ENCODE measurements around the gene CACNA2D3.

Gene CACNA2D3

DNA sequence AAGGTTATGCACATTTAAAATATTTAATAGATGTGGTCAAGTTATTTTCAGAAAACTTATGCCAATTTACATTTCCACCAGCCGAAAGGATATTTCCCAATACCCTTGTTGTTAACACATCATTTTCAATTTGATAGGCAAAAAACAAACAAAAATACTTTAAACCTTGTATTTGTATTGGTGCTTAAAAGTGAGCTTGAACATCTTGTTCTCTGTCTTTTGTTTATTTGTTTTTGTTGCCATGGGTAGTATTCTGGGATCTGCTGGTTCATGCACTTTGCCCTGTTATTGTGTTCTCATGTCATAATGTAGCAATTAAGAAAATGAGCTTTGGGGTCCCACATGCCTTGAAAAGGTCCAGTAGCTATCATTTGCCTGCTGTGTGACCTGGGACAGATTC, 614.1 kb downstream of the CACNA2D3 start:
- no peak for TF ChIP-seq POLR2AphosphoS5 (IDR thresholded peaks at IDR 0.05; ENCODE audit: low read depth, low read length)
- TF ChIP-seq TAF1 (IDR thresholded peaks at IDR 0.05; ENCODE audit: borderline replicate concordance, insufficient read depth, low read length), result no peak
- TF ChIP-seq, protein P1, sequence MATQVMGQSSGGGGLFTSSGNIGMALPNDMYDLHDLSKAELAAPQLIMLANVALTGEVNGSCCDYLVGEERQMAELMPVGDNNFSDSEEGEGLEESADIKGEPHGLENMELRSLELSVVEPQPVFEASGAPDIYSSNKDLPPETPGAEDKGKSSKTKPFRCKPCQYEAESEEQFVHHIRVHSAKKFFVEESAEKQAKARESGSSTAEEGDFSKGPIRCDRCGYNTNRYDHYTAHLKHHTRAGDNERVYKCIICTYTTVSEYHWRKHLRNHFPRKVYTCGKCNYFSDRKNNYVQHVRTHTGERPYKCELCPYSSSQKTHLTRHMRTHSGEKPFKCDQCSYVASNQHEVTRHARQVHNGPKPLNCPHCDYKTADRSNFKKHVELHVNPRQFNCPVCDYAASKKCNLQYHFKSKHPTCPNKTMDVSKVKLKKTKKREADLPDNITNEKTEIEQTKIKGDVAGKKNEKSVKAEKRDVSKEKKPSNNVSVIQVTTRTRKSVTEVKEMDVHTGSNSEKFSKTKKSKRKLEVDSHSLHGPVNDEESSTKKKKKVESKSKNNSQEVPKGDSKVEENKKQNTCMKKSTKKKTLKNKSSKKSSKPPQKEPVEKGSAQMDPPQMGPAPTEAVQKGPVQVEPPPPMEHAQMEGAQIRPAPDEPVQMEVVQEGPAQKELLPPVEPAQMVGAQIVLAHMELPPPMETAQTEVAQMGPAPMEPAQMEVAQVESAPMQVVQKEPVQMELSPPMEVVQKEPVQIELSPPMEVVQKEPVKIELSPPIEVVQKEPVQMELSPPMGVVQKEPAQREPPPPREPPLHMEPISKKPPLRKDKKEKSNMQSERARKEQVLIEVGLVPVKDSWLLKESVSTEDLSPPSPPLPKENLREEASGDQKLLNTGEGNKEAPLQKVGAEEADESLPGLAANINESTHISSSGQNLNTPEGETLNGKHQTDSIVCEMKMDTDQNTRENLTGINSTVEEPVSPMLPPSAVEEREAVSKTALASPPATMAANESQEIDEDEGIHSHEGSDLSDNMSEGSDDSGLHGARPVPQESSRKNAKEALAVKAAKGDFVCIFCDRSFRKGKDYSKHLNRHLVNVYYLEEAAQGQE (IDR thresholded peaks at IDR 0.05; ENCODE audit: insufficient read depth in 1 of 2, low read depth in 2 of 2, low read length in 2 of 2), result no peak
- TF ChIP-seq SIN3A (IDR thresholded peaks at IDR 0.05; ENCODE audit: borderline replicate concordance, insufficient read depth, low read length), result no peak
- no peak for TF ChIP-seq FOXP2 (optimal IDR thresholded peaks at IDR 0.05; ENCODE audit: borderline replicate concordance, extremely low read depth, extremely low read length, insufficient read depth)

DNA sequence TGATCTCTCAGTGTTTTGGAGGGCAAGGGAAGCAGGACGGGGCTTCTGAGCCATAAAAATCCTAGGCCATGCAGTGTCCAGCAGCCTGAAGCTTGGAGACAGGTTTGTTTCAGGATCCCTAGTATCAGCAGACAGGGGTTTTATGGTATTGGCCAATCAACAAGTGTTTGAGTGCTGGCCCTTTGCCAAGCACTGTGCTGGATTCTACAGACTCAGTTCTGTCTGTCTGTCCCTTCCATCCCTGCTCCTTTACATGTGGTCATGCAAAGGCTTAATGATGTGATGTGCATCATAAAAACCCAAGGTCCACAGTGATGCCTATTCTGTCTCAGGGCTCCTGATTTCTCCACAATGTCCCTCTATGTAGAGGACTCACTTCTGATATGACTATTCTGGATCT, 621.4 kb downstream of the CACNA2D3 start:
- TF ChIP-seq SIN3A (IDR thresholded peaks at IDR 0.05; ENCODE audit: borderline replicate concordance, insufficient read depth, low read length) (no peak), POLR2AphosphoS5 (IDR thresholded peaks at IDR 0.05; ENCODE audit: low read depth, low read length) (no peak), TAF1 (IDR thresholded peaks at IDR 0.05; ENCODE audit: borderline replicate concordance, insufficient read depth, low read length) (no peak), FOXP2 (optimal IDR thresholded peaks at IDR 0.05; ENCODE audit: borderline replicate concordance, extremely low read depth, extremely low read length, insufficient read depth) (no peak)
- TF ChIP-seq, protein P1 (IDR thresholded peaks at IDR 0.05; ENCODE audit: insufficient read depth in 1 of 2, low read depth in 2 of 2, low read length in 2 of 2), result no peak

DNA sequence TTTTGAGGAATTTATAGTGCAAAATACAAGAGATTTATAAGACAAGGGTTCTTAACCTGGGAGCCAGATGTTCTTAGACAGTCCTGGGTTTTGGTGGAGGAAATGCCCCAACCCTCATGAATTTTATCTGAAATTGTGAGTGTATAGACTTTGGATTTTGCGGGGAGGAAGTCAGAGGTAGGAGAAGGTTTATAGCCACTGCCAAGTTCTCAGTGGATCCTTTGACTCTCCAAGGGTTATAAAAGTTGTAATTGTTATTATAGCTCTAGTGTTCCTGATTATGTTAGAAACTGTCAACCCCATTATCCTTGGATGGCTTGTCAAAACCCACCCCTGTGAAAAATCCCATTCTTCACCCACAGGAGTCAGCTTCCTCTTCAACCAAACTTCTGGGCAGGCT, 621.9 kb downstream of the CACNA2D3 start:
- TF ChIP-seq TAF1 (IDR thresholded peaks at IDR 0.05; ENCODE audit: borderline replicate concordance, insufficient read depth, low read length) (no peak), POLR2AphosphoS5 (IDR thresholded peaks at IDR 0.05; ENCODE audit: low read depth, low read length) (no peak), FOXP2 (optimal IDR thresholded peaks at IDR 0.05; ENCODE audit: borderline replicate concordance, extremely low read depth, extremely low read length, insufficient read depth) (no peak), SIN3A (IDR thresholded peaks at IDR 0.05; ENCODE audit: borderline replicate concordance, insufficient read depth, low read length) (no peak)
- TF ChIP-seq, protein P1 (IDR thresholded peaks at IDR 0.05; ENCODE audit: insufficient read depth in 1 of 2, low read depth in 2 of 2, low read length in 2 of 2), result no peak

DNA sequence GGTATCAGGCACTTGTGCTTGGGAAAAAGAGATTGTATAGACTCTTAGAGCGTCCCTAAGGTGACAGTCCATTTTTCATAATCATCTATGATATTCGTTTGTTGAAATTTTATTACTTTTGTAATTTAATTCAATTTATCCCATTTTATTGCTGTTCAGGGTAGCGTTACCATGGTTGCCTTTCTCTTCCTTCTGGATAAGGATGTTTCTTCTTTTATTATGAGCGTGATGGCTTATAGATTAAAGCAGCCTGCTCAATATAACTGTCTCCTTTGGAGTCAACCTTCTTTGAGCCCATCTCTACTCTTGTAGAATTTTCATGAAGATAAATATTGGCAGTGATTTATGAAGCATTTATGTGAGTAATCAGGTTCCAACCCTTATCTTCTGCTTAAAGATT, 623.5 kb downstream of the CACNA2D3 start:
- TF ChIP-seq TAF1 (IDR thresholded peaks at IDR 0.05; ENCODE audit: borderline replicate concordance, insufficient read depth, low read length) (no peak), FOXP2 (optimal IDR thresholded peaks at IDR 0.05; ENCODE audit: borderline replicate concordance, extremely low read depth, extremely low read length, insufficient read depth) (no peak), SIN3A (IDR thresholded peaks at IDR 0.05; ENCODE audit: borderline replicate concordance, insufficient read depth, low read length) (no peak), POLR2AphosphoS5 (IDR thresholded peaks at IDR 0.05; ENCODE audit: low read depth, low read length) (no peak)
- TF ChIP-seq, protein P1 (IDR thresholded peaks at IDR 0.05; ENCODE audit: insufficient read depth in 1 of 2, low read depth in 2 of 2, low read length in 2 of 2), result no peak

DNA sequence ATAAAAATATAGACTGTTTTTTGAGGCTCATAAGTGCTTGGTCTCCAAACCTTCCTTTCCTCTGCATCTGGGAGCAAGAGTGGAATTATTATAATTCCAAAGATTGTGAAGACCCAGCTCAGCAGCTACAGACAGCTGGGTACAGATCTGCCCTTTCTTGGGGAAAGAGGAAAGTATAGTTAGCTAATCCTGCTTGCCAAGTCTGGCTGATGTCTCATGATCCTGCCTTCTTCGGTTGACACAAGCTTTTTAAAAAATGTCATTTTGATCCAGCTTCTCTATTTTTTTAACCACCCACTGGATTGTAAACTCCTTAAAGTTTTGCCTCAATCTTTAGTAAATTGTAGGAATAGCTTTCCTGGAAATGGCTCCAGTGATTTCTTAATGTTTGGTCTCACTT, 624.4 kb downstream of the CACNA2D3 start:
- no peak for TF ChIP-seq SIN3A (IDR thresholded peaks at IDR 0.05; ENCODE audit: borderline replicate concordance, insufficient read depth, low read length)
- TF ChIP-seq, protein P1 (IDR thresholded peaks at IDR 0.05; ENCODE audit: insufficient read depth in 1 of 2, low read depth in 2 of 2, low read length in 2 of 2), result no peak
- no peak for TF ChIP-seq FOXP2 (optimal IDR thresholded peaks at IDR 0.05; ENCODE audit: borderline replicate concordance, extremely low read depth, extremely low read length, insufficient read depth)
- TF ChIP-seq TAF1 (IDR thresholded peaks at IDR 0.05; ENCODE audit: borderline replicate concordance, insufficient read depth, low read length), result no peak
- TF ChIP-seq POLR2AphosphoS5 (IDR thresholded peaks at IDR 0.05; ENCODE audit: low read depth, low read length), result no peak
